GM10266 (cell line): Measurements from ENCODE around the gene LAMB1.

ENCODE experiments used
- DNase-seq: peaks from one replicate; pipeline ENCODE4 v3.0.0; 2012; ENCODE audit errors: extremely low spot score
- TF ChIP-seq, protein P1 (sequence below): IDR thresholded peaks from 2 replicates; pipeline ENCODE4 v1.5.1; 2012; ENCODE audit warnings: mild to moderate bottlenecking, low read depth; ENCODE audit not compliant: control insufficient read depth, insufficient read depth; ENCODE audit errors: missing control alignments

The LAMB1 gene

DNA sequence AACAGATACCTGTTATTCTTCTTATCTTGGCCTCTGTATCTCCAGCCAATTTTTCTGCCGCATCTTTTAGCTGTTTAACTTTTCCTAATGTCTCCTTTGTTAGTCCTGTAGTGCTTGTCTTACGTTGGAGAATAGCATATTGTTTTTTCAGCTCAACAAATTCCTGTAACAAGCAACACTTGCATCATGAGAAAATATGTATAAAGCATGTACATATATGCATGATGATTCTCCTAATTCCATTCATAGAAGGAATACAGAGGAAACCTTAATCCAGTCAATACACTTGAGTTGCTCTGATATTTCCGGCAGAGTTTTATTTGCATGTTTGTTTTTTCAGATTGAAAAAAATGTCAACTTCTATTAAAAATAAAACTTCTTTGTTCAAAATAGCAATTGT is 26.1 kb upstream of the LAMB1 start:
- TF ChIP-seq, protein P1, sequence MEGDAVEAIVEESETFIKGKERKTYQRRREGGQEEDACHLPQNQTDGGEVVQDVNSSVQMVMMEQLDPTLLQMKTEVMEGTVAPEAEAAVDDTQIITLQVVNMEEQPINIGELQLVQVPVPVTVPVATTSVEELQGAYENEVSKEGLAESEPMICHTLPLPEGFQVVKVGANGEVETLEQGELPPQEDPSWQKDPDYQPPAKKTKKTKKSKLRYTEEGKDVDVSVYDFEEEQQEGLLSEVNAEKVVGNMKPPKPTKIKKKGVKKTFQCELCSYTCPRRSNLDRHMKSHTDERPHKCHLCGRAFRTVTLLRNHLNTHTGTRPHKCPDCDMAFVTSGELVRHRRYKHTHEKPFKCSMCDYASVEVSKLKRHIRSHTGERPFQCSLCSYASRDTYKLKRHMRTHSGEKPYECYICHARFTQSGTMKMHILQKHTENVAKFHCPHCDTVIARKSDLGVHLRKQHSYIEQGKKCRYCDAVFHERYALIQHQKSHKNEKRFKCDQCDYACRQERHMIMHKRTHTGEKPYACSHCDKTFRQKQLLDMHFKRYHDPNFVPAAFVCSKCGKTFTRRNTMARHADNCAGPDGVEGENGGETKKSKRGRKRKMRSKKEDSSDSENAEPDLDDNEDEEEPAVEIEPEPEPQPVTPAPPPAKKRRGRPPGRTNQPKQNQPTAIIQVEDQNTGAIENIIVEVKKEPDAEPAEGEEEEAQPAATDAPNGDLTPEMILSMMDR = no peak
- DNase-seq = no peak

- DNase-seq = no peak
- TF ChIP-seq, protein P1 = no peak
Measured at GRCh38 chr7:108028111-108028510, 25.1 kb upstream of the LAMB1 start.

DNA sequence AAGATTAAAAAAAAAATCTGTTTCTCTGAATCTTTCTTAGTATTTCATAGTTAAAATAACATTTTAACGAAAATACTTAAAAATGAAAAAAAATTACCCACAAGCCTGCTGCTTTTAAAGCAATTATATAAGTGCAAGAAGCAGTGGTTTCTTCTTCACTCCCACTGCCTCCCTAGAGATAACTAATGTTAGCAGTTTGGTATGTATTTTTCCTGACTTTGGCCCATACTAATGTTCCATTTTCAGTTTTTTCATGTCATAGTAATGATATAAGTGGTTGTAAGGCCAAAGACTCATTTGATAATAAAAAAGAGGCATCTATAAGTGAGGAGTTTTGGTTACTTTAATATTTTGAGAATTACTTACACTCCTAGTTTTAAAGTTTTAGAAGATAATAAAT is 24.3 kb upstream of the LAMB1 start:
- TF ChIP-seq, protein P1 = no peak

DNA sequence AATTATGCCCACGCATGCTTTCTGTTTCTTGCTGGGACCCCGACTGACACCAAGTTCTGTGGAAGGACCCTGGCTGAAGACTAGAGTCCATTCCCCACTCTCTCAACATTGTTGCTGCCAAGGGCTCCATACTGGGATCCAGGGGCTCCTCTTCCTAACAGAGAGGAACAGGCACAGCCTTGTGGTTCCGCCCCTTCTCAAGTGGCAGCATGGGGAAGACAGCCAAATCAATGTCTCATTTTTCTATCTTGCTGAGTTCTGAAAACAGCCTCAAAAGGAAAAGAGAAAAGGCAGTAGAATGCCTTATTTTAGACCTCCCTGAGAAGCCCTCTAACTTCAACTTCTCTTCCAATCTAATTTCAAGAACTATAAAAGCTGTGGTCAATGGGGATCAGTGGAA is 23.7 kb upstream of the LAMB1 start:
- TF ChIP-seq, protein P1 = no peak

More for the DNA sequence above, 24.3 kb upstream of the LAMB1 start:
- no peak for DNase-seq

GRCh38 chr7:108026116-108026515 is 23.2 kb upstream of the LAMB1 start:
- no peak for DNase-seq
- TF ChIP-seq, protein P1 = no peak

More for the DNA sequence above, 23.7 kb upstream of the LAMB1 start:
- DNase-seq = no peak

- TF ChIP-seq, protein P1 = no peak
- DNase-seq = no peak
Measured at GRCh38 chr7:108024538-108024937, 21.6 kb upstream of the LAMB1 start.

GRCh38 chr7:108020585-108020984 is 17.6 kb upstream of the LAMB1 start:
- no peak for DNase-seq
- TF ChIP-seq, protein P1 = no peak
